GM11168 (cell line): ENCODE measurements around the gene SMIM38.

ENCODE experiments used
- in situ Hi-C: fragments of 300-500 bp; cut with MboI; formaldehyde crosslinking; loops from one replicate; pipeline ENCODE4 v1.12.0; 2022; ENCODE audit warnings: low sequenced_read_pairs; ENCODE audit not compliant: unreplicated experiment

SMIM38 gene

DNA sequence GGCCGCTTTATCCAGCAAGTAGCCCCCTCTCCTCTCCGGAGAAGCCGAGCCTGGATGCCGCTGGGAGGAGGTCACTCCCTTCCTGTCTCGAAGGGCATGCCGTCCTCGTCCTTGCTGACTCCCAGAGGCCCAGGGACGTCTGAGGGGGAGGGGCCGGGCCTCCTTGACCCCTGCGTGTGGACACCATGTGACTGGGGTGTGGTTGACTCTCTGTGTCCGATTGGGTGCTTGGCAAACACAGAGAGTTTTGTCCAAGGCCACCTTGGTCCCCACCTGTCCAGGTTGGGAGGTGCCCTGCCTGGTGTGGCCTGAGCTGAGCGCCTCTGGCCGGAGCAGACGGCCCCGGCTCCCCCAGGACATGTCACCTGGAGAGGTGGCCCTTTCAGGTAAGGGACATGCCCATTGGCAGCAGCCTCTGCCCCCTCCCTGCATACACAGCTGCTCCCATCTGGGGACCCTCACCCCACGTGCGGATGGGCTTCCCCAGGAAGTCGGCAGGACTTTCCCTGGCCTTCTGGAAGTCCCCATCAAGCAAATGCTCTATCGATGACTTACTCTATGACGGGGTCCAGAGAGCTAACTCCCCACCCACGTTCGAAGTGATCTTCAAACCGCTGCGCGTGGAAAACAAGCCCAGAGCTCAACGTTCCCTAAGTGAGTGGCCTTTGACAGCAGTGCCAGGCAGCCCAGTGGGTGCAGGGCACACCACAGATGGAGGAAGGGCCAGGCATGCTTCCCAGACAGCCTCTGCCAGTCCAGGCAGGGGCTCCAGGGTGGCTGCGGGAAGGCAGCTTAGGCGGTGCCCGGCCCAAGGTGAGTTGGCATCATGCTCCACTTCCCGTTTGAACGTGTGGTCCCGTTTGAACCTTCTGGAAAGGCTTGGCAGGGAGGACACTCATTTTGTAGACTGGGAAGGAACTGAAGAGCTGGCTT, at the start of gene SMIM38:
SMIM38 (plus strand) TSS at position 634 of the 933 bp plus-strand sequence. CDS start 1,912 bp downstream, outside the sequence.
- in situ Hi-C loops = no loop called here

DNA sequence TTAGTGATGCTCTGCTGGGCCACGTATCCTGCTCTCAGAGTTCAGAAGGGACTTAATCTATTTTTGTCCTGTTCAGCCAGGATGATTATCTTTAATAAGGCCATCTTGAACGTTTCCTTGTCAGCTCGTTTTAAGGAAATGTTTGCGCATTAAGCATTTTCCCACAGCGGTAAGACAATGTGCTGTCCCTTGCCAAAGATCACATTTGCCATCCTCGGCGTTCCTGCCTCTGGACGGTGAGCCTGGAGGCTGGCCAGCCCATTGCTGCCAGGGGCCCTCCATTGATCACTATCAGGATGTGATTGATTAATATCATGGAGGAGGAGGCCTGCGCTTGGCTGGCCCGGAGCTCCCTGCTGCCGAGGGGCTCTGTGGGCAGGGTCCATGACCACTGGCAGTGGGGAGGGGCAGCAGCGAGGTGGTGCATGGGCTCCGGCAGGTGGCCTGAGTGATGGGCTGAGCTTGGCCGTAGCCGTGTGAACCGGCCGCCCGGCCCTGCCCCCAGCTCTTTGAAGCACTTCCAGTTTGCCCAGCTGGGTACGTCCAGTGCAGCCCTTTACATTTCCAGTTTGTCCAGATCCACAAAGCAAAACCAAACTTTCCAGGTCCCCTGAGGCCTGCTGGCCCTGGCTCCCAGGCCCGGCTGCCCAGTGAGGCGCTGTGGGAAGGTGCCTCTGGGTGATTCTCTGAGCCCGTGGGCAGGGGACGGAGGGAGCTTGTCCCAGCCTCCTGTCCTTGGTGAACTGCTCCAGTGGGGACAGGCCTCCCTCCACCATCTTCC, 49.5 kb upstream of the SMIM38 start:
- in situ Hi-C loops = no loop called here

DNA sequence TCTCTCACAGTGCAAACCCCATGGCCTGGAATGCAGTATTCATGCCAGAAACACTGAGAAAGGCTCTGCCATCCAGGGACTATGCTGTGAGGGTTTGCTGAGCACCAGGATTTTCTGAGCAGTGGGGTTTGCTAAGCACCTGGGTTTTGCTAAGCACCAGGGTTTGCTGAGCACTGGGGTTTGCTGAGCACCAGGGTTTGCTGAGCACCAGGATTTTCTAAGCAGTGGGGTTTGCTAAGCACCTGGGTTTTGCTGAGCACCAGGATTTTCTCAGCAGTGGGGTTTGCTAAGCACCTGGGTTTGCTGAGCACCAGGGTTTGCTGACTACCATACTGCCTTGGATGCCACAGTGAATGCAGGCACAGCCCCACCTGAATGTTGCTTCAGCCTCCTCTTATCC, 48.3 kb upstream of the SMIM38 start:
- in situ Hi-C loops = no loop called here

DNA sequence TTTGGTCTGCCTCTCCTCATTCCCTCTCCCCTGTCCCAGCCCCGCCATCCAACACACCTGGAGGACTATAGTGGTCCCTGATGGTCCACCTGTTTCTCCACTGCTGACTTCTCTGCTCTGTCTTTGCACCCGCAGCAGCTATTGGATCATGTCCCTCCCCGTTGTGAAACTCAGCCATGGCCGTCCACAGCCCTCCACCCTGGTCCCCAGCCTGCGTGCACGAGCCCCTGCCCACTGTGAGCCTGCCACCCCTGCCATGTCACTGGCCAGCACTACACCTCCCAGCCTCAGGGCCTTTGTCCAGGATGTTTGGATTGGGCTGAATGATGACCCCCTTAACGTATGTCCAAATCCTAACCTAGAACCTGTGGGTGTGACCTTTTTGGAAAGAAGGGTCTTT, 47.7 kb upstream of the SMIM38 start:
- in situ Hi-C loops = no loop called here

DNA sequence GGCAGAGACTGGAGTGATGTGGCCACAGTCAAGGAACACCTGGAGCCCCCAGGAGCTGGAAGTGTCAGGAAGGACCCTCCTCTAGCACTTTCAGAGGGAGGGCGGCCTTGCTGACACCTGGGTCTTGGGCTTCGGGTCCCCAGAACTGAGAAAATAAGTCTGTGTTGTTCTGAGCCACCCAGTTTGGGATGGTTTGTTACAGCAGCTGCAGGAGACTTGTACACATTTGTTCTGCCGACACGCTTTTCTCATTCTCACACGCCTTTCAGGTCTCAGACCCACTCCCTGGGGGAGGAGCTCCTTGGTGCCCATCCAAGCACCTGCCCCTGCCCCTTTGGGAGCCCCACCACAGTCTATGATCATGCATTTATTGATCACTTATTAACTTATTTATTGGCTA, 47.2 kb upstream of the SMIM38 start:
- in situ Hi-C loops = no loop called here

DNA sequence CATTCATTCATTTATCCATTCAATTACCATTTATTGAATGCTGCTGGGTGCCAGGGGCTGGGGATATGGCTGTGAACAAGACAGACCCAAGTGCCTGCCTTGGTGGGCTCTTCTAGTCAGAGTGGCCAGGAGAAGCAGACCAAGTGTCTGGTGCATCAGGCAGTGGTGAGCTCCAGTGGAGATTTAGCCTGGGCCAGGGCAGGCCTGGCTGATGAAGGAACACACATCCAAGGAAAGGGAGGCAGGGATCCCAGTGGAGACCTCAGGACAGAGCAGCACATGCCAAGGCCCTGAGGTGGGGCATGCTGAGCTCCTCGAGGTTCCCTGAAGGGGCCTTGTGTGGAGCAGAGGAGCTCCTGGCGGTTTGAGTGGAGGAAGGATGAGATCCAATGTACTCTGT, 46.6 kb upstream of the SMIM38 start:
- in situ Hi-C loops = no loop called here

DNA sequence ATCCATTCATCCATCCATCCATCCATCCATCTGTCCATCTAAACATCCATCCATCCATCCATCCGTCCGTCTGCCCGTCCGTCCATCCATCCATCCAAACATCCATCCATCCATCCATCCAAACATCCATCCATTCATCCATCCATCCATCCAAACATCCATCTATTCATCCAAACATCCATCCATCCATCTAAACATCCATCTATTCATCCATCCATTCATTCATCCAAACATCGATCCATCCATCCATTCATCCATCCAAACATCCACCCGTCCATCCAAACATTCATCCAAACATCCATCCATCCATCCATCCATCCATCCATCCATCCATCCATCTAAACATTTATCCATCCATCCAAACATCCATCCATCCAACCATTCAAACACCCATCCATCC, 45.3 kb upstream of the SMIM38 start:
- in situ Hi-C loops = no loop called here

DNA sequence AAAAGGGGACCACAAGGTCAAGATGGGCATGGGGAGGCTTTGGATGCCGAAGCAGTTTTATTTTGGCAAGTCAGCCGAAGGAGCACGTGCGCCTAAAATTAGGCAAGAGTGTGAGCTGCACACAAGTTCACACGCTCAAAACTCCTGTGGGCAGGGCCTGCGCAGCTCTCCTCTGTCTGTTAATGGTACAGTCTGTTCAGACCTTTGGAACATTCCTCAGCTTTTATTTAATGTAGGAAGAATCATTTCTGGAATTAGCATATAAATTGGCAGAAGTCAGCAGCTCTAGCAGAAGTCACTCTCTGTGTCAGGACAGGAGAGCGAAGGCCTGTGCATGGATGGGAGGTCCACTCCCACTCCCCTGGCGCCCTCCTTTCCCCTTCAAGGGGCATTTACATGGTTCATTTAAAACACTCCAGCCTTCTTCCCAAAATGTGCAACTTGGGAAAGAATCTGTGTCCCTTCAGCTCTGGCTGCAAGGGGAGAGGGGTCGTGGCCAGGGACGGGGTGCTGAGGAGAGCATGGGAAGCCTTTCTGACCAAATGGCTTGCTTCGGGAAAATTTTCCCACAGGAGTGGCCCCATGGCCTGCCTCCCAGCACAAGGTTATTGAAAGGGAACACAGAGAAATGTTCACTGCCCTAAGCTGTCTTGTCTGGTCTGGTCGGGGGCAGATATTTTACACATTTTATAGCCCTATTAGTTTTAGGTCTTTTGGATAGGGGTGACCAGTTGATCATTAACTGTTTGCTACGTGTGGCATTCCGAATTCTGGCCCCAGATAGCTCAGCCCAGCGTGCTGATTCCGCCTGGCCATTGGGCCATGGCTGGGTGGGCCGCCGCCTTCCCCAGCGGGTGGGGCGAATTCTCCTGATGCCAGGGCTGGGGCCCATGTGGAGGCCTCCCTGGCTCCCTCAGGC, 43.9 kb upstream of the SMIM38 start:
- in situ Hi-C loops = no loop called here

DNA sequence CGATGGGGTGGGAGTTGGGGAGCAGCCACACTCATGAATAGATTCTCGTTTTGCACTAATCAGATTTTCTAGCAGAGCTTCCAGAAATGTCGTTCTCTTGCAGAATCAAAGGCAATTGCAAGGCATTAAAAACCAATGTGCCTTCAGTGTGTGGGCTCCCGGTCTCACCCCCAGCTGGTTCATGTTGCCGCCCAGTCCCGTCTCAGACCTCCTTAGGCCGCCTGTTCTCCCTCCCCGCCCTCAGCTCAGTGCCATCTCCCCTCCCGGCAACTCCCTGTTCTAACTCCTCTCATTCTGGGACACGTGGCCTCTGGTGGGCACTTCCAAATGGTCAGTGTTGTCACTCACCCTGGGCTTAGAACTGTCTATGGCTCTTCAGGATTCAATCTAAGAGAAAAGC, 42.5 kb upstream of the SMIM38 start:
- in situ Hi-C loops = no loop called here

DNA sequence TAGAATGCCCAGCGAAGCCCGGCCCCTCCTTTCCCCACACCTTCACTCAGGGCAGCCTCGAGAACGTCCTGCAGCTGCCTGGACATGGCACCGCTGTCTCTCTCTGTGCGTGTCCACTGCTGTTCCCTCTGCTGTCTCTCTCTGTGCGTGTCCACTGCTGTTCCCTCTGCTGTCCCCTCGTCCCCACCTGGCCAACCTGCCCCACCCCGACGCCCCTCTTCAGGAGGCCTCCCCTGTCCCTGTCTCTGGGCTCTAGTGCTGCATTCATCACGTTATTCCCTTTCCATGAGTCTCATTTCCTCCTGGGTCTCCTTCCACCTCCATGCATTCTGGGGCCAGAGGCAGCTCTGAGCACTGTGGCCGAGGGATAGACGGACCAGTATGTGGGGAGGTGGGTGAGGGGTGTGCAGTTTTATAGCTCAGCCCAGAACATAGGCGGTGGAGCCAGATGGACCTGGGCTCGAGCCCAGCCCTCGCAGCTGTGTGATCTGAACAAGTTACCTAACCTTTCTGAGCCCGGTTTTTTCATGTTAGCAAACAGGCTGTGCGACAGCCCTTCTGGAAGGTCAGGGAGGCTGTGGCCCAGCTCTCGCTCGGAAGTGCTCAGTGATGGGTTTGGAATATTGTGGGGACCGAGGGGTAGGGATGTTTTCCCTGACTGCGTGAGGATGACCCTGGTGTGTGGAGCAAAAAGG, 41.9 kb upstream of the SMIM38 start:
- in situ Hi-C loops = no loop called here

DNA sequence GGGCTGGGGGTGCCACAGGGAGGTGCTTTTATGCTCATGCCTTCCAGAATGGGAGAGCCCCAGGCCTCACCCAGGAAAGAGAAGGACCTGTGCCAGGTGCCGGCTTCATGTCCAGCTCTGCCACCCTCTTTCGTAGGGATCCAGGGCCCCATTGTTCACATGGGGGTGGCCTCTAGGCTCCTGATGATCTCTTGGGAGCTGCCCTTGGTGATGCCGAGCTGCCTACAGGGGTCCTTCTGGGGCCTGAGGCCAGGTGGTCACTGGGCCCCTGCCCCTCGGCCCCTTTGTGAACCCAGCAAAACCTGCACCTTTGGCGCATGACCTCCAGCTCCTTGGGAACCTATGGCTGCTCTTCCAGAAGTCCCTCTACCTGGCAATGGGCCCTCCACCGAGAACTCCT, 41.4 kb upstream of the SMIM38 start:
- in situ Hi-C loops = no loop called here

DNA sequence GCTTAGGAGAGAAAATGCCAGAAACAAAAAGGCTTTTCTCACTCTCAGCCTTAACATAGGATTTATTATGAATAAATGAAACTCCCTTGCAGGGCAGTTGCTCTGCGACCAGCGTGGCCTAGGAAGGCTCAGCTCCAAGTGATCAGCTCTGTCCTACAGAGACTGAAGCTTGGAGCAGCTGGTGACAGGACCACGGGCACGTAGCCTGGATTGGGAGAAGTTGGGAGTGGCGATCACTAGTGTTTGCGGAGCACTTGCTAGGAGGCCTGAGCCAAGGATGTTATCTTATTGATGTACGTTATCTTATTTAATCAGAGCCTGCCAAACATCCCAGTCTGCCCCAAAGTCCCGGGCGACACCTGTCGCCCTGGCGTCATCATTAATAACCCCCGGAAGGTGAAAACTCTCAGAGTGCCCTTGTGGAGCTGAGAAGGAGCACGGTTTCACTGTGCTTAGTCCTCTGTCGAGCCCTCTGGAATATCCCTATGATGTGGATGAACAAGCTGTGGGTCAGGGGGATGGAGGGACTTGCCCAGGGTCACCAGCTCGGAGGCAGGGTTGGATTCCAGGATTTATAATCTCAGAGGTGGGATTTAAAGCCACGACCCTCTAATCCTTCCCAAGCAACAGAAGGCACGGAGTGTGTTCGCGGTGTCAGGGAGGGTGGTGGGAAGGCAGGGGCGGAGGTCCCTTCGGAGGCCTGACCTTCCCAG, 40.8 kb upstream of the SMIM38 start:
- in situ Hi-C loops = loop anchor here (5.0 kb wide), 1 partner anchor 527 kb away; the partner anchor contains the start of gene CCND1

DNA sequence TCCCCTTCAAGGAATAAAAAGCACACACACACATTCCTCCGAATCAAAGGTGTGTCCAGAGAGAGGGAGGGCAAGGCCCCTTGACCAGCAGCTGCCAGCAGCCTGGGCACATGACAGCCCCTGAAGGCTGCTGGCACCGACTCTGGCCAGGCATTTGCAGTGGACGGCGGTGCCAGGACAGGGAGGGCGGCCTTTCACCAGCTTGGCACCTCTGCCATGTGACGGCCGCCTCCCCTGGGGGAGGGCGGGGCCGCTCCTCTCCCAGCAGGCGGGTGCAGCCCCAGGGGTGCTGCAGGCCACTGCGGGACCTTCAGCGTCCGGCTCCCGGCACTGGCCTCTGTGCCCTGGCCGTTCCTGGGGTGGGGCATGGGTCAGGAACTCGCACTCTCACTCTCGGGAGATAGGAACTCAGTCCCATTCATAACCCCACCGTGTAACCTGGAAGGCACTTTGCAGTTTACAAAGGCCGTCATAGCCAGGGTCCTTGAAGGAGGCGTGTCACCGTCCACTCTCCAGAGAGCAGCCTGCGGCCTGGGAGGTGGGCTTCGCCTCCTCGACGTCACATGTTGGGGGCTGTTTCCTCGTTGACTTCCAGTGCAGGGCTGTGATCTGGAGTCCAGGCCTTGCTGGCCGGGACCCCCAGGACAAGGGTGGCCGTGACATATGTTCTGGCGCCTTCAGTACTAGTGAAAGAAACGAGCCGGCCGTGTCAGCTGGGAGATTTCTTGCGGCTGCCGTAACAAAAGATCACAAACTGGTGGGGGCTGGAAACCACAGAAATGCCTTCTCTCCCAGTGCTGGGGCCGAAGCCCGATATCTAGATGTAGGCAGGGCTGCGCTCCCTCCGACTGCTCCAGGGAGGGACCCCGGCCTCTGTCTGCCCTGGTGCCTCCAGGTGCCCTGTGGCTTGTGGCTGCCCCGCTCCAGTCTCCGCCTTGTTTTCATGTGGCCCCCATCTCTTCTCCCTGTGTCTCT, 39.9 kb upstream of the SMIM38 start:
- in situ Hi-C loops = loop anchor here (5.0 kb wide), 1 partner anchor 526 kb away; the partner anchor contains the start of gene CCND1

DNA sequence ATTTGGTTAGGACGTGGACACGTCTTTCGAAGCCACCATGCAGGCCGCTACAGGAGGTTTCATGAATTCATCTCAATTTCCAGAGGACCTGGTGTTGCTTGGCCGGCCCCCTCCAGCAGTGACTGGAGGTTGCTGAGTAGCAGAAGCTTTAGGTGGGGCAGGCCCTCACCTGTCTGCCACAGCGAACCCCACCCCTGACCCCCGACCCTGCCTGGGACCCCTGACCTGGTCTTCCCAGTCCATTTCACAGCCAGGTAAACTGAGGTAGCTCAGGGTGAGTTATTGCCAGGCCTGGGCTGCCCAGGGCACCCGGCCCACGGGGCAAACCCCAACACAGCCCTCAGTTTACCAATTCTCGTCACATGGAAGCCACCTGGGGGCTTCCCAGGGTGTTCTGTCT, 39.1 kb upstream of the SMIM38 start:
- in situ Hi-C loops = loop anchor here (5.0 kb wide), 1 partner anchor 526 kb away; the partner anchor contains the start of gene CCND1

DNA sequence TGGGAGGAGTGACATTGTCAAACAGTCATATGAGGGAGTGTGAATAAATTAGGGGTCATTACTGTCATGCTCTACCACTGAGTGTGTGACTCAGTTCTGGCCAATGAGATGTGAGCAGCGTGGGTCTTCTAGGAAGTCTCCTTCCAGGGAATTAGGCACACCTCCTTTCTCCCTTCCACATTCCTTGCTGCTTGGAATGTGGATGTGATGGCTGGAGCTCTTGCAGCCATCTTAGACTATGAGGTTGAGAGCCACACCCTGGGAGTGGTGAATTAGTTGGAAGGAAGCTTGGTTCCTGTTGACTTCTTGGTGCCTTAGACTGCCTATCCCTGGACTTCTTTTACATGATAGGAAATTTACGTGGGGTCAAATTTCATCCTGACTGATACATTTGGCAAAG, 36.5 kb upstream of the SMIM38 start:
- in situ Hi-C loops = loop anchor here (5.0 kb wide), 1 partner anchor 523 kb away; the partner anchor contains the start of gene CCND1

DNA sequence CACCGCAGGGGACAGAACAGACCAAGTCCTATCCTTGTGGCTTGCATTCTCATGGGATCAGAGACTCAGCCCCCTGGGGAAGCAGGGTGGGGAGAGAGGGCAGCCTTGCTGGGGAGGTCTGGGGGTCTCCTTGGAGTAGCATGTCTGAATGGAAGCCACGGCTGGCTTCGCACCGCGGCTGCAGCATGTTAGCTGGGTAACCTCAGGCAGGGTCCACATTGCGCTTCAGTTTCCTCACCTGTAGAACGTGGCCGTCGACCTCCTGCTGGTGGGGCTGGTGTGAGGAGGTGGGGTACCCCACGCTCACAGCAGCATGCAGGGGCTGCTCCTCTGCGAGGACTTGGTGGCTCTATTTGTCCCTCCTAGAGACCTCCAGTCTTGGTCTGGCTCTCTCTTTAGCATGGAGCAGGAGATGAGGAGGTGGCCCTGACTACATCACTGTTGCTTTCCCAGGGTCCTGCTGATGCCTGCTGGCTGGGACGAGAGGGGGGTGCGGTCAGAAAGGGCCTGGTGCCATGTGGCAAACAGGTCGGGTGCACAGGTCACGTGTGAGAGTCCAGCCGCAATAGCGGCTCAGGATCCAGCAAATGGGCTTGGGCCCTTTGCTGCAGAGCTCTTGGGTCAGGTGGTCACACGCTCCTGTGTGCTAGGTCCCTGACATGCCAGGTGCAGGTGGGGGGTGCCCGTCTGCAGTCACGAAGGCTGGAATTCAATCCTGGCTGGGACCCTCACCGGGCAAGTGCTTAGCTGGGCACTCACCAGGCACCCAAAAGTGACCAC, 35.4 kb upstream of the SMIM38 start:
- in situ Hi-C loops = no loop called here

DNA sequence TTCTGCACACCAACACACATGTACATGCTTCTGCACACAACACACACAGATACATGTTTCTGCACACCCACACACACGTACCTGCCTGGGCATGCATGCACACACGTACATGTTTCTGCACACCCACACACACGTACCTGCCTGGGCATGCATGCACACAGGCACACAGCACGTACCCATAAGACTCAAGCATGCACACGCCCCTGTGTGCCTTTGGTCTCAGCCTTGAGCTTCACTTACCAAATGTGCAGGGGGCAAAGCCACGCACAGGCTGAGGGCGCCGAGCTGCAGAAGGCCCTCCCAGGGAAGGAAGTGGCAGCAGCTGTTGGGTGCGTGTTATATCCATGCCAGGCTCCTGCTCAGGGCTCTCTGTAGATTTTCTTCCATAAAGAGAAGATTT, 34.7 kb upstream of the SMIM38 start:
- in situ Hi-C loops = no loop called here
